ENCODE data around the gene FGD5.
"Not testable (repeated sequence)": the region's sequence is repeated elsewhere in the genome, so short reads cannot be mapped to it uniquely, and the experiment has no call there.

Gene FGD5

DNA sequence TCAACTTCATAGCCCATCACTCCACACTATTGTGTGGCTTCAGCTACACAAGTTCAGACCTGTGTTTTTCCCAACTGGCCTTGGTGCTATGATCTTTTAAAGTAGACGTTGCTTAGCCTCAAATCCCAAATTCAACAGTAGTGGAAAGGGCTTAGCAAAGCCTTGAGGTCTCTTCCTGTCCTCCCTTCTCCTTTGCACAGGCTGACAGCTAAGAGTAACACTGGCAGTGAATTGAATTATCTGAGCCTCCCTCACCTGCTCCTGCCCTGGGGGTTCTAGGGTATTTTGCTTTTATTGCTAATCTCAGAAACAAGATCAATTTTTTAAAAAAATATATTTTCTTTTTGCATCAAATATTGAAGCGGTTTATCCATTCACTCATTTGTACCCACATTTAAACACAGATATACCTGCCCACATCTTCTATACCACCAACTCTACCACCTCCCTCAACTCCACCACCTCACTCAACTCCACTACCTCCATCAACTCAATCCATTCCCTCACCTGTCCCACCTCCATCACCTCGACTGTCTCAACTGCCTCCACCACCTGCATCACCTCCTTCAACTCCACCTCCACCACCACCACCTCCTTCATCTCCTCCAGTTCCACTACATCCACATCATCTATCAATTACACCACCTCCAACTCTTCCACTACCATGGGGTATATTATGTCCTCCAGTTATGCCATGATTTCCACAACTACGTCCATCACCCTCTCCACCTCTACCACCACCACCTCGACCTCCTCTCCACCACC is 10.1 kb upstream of the FGD5 start:
- Histone ChIP-seq H3K4me3 (ENCODE audit: low read depth in 1 of 2, low read length in 2 of 2) (no peak overlapping the region), H3K27me3 (ENCODE audit: low read depth, low read length) (peaks cover 6% of the 10 kb centered on the region), H3K4me1 (ENCODE audit: control insufficient read depth in 1 of 2, insufficient read depth in 2 of 2, low read length in 2 of 2) (peaks cover 6 to 16% of the 10 kb centered on the region in 2 donors), H3K9me3 (ENCODE audit: control insufficient read depth in 1 of 2, low read length in 2 of 2) (no peaks in the 10 kb centered on the region), H3K27ac (ENCODE audit: low read length) (no peak overlapping the region), H3K36me3 (ENCODE audit: control insufficient read depth in 1 of 2, insufficient read depth in 2 of 2, low read length in 2 of 2) (no peaks in the 10 kb centered on the region)

DNA sequence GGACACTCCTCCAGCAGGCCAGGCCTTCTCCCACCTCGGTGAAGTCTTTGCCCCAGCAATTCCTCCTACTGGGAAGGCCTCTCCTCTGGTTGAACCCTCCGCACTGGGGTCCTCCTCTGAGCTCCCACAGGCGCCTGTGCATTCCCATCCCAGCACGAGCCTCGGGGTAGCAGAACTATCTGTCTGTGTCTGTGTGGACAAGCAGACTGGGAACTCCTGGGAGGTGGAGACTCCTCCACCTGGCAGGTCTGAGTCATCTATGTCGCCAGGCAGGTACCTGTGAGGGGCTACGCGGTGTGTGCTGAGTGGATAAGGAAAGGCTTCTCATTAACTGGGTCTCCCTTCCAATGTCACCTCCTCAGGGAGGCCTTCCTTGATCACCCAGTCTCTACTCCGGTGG is 9.2 kb upstream of the FGD5 start:
- not testable (repeated sequence) for H3K9me3 ChIP-seq (ENCODE audit: control insufficient read depth in 1 of 2, low read length in 2 of 2); H3K27ac ChIP-seq (ENCODE audit: low read length); H3K27me3 ChIP-seq (ENCODE audit: low read depth, low read length); H3K36me3 ChIP-seq (ENCODE audit: control insufficient read depth in 1 of 2, insufficient read depth in 2 of 2, low read length in 2 of 2)
- Histone ChIP-seq H3K4me1 (ENCODE audit: control insufficient read depth in 1 of 2, insufficient read depth in 2 of 2, low read length in 2 of 2) (peaks cover 4 to 15% of the 10 kb centered on the region in 2 donors), H3K4me3 (ENCODE audit: low read depth in 1 of 2, low read length in 2 of 2) (peak overlapping the region; percentile 52 to 53)

DNA sequence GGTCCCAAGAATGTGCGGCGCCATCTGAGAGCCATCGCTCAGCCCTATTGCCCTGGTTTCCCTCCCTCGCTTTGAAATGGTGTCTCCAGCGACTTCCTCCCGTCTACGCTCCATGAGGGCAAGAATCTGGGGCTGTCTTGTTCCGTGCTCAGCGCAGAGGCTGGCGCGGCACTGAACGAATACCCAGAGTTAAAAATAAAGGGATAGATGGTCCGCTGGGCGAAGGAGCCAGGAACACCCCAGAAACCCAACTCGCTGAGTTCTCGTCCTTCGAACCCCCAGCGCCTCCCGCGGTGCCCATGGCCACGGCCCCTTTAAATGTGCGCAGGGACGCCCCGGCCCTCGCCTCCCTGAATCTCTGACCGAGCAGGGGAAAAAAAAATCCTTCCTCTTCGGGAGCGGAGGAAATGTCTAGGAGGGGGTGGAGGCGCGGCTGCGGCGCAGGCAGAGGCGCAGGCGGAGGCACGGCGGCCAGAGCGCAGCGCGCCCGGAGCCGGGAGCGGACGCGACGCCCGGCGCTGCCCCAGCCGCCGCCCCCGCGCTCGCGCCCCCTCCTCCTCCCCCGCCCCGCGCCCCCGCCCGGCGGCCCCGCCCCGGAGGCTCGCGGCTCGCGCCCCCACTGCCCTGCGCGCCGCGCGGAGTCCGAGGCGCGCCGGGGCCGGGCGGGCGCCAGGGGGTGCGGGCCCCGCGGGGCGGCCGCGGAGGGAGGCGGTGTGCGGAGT is 8.5 kb upstream of the FGD5 start:
- Histone ChIP-seq H3K27me3 (ENCODE audit: low read depth, low read length) (peaks cover 6% of the 10 kb centered on the region), H3K4me1 (ENCODE audit: control insufficient read depth in 1 of 2, insufficient read depth in 2 of 2, low read length in 2 of 2) (peaks cover 4 to 15% of the 10 kb centered on the region in 2 donors), H3K36me3 (ENCODE audit: control insufficient read depth in 1 of 2, insufficient read depth in 2 of 2, low read length in 2 of 2) (no peaks in the 10 kb centered on the region), H3K4me3 (ENCODE audit: low read depth in 1 of 2, low read length in 2 of 2) (peak overlapping the region; percentile 53 to 63), H3K27ac (ENCODE audit: low read length) (no peak overlapping the region), H3K9me3 (ENCODE audit: control insufficient read depth in 1 of 2, low read length in 2 of 2) (no peaks in the 10 kb centered on the region)

DNA sequence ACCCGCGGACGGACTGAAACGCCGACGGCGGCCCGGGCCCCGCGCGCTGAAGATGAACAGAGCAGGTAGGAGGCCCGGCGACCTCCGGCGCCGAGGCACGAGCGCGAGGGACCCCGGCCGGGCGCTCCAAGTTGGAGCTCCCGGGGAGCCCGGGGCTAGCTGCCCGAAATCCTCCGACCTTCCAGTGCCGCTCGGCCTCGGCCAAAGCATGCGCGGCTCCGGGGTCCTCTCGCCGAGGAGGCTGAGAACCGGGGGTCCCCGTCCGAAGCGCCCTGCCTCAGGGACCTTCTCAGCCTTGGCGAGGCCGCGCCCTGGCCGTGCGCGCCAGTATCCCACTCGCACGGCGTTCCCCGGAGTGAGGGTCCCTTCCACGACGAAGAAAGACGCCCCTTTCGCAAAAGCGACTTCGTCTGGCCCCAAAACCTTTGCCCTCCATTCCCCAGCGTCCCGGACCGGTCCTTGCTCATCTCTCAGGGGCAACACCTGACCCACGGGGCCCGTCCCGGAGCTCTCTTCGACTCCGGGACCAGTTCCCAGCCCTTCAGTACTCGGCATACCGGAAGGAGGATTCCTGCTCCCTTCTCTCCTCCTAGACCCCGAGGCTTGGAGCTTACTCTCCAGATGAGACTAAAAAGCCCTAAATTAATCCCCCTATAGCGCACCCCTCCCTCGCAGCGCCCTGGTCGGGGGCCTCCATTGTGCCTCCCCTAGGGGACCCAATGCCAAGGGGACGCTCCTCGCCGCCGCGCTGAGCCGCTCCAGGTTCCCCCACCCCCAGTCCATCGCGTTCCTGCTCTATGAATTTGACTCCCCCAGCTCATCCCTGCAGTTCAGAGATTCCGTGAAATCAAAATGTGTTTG is 7.7 kb upstream of the FGD5 start:
- Histone ChIP-seq H3K4me1 (ENCODE audit: control insufficient read depth in 1 of 2, insufficient read depth in 2 of 2, low read length in 2 of 2) (peaks cover 4 to 13% of the 10 kb centered on the region in 2 donors), H3K9me3 (ENCODE audit: control insufficient read depth in 1 of 2, low read length in 2 of 2) (no peaks in the 10 kb centered on the region), H3K4me3 (ENCODE audit: low read depth in 1 of 2, low read length in 2 of 2) (peak overlapping the region; percentile 63 to 74), H3K36me3 (ENCODE audit: control insufficient read depth in 1 of 2, insufficient read depth in 2 of 2, low read length in 2 of 2) (no peaks in the 10 kb centered on the region), H3K27ac (ENCODE audit: low read length) (peak overlapping the region; percentile 77), H3K27me3 (ENCODE audit: low read depth, low read length) (peaks cover 6% of the 10 kb centered on the region)

DNA sequence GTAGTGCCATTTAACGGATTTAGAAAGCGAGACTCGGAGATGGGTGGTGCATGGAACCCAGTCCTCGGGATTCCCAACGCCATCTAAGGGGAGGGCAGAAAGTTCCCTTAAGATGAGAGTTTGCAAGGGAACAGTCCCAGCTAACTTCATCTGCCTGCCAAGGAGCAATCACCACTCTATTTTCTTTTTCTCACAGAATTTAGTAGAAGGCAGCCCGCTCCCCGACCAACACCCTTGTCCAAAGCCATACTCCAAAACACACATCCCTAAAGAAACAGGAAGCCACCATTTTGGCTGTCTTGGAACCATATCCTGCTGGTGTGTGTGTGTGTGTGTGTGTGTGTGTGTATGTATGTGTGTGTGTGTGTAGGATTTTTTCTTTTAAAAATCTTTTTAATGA is 7.1 kb upstream of the FGD5 start:
- H3K4me3 ChIP-seq (ENCODE audit: low read depth in 1 of 2, low read length in 2 of 2), result peak overlapping the region; percentile 63 to 74
- H3K27me3 ChIP-seq (ENCODE audit: low read depth, low read length), result peaks cover 6% of the 10 kb centered on the region
- no peaks in the 10 kb centered on the region for H3K36me3 ChIP-seq (ENCODE audit: control insufficient read depth in 1 of 2, insufficient read depth in 2 of 2, low read length in 2 of 2)
- H3K4me1 ChIP-seq (ENCODE audit: control insufficient read depth in 1 of 2, insufficient read depth in 2 of 2, low read length in 2 of 2), result peaks cover 4 to 12% of the 10 kb centered on the region in 2 donors
- H3K9me3 ChIP-seq (ENCODE audit: control insufficient read depth in 1 of 2, low read length in 2 of 2), result no peaks in the 10 kb centered on the region
- peak overlapping the region; percentile 77 for H3K27ac ChIP-seq (ENCODE audit: low read length)

DNA sequence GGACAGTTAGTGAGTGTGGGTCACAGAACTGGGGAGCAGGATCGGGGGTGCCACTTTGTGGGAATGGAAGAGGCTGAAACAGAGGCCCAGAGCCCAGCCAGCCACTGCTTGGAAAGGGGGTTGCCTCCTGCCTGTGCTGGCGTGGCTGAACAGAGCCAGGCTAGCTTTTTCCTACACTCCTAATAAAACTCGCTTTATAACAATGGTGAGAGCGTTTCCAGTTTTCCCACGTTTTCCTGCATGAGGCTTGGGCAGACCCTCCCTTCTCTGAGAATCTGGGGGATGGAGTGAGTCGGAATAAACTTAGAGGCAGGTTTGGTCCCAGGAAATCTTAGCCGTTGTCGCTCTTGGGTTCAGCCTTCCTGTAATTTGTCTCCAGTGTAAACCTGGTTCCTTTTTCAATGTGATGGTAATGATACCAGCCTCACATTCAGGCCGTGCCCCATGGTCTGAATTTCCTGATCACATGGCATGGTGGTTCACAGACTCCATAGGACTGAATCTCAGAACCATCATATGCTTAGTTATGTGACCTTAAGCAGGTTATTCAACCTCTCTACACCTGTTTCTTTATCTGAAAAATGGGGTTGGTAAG is 6.5 kb upstream of the FGD5 start:
- peak overlapping the region; percentile 14 for H3K27ac ChIP-seq (ENCODE audit: low read length)
- peaks cover 6% of the 10 kb centered on the region for H3K27me3 ChIP-seq (ENCODE audit: low read depth, low read length)
- no peaks in the 10 kb centered on the region for H3K36me3 ChIP-seq (ENCODE audit: control insufficient read depth in 1 of 2, insufficient read depth in 2 of 2, low read length in 2 of 2)
- H3K4me3 ChIP-seq (ENCODE audit: low read depth in 1 of 2, low read length in 2 of 2), result peak overlapping the region; percentile 63 to 74
- H3K4me1 ChIP-seq (ENCODE audit: control insufficient read depth in 1 of 2, insufficient read depth in 2 of 2, low read length in 2 of 2), result peaks cover 4 to 12% of the 10 kb centered on the region in 2 donors
- H3K9me3 ChIP-seq (ENCODE audit: control insufficient read depth in 1 of 2, low read length in 2 of 2), result no peaks in the 10 kb centered on the region

DNA sequence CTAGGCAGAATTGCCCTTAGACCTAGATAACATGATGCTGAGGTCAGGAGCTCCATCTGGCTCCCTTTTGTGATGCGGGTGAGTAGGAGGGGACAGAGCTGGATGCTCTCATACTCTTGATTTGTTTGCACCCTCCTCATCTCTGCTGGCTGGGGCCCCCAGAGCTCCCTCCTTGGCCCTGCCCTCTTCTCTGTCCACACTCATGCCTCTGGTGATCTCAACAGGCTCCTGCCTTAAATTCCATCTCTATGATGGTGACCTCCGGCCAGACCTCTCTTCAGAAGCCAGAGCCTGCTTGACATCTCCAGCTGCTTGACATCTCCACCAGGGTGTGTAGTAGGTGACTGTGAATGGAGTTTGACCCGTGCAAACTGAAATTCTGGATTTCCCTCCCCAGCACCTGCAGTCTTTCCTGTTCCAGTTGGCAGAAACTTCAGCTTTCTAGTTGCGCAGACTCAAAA is 4.3 kb upstream of the FGD5 start:
- H3K27ac ChIP-seq (ENCODE audit: low read length), result no peak overlapping the region
- no peaks in the 10 kb centered on the region for H3K9me3 ChIP-seq (ENCODE audit: control insufficient read depth in 1 of 2, low read length in 2 of 2)
- peaks cover 4 to 12% of the 10 kb centered on the region in 2 donors for H3K4me1 ChIP-seq (ENCODE audit: control insufficient read depth in 1 of 2, insufficient read depth in 2 of 2, low read length in 2 of 2)

DNA sequence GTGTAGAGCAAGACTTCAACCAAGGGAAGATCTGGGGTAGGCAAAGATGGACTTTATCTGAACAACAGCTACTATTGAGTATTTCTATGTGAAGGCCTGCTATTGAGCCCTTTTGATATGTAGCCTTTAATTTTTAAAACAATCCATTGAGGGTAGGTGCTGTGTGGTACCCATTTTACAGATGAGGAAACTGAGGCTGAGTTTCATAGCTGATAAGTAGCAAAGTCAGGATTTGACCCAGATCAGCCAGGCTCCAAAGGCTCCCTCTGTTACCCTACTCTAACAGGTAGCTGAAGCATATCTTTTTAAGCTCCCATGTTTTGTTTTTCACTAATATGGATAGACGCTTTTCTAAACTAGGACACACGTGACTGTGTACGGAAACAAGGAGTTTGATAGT is 2.4 kb upstream of the FGD5 start:
- Histone ChIP-seq H3K27ac (ENCODE audit: low read length) (no peak overlapping the region), H3K36me3 (ENCODE audit: control insufficient read depth in 1 of 2, insufficient read depth in 2 of 2, low read length in 2 of 2) (peaks cover 0 to 7% of the 10 kb centered on the region in 2 donors), H3K4me3 (ENCODE audit: low read depth in 1 of 2, low read length in 2 of 2) (no peak overlapping the region), H3K9me3 (ENCODE audit: control insufficient read depth in 1 of 2, low read length in 2 of 2) (no peaks in the 10 kb centered on the region), H3K27me3 (ENCODE audit: low read depth, low read length) (peaks cover 5% of the 10 kb centered on the region), H3K4me1 (ENCODE audit: control insufficient read depth in 1 of 2, insufficient read depth in 2 of 2, low read length in 2 of 2) (peaks cover 0 to 4% of the 10 kb centered on the region in 2 donors)

More for the DNA sequence above, 4.3 kb upstream of the FGD5 start:
- H3K36me3 ChIP-seq (ENCODE audit: control insufficient read depth in 1 of 2, insufficient read depth in 2 of 2, low read length in 2 of 2), result no peaks in the 10 kb centered on the region
- peaks cover 6% of the 10 kb centered on the region for H3K27me3 ChIP-seq (ENCODE audit: low read depth, low read length)
- no peak overlapping the region for H3K4me3 ChIP-seq (ENCODE audit: low read depth in 1 of 2, low read length in 2 of 2)

DNA sequence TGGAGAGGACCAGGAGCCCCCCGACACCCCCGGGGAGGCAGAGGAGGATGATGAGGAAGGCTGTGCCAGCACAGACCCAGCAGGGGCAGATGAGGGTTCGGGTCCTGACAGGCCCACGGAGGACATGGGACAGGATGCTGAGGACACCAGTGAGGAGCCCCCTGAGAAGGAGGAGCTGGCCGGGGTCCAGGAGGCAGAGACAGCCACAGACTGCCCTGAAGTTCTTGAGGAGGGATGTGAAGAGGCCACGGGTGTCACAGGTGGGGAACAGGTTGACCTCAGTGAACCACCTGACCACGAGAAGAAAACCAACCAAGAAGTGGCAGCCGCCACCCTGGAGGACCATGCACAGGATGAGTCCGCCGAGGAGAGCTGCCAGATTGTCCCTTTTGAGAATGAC is 909 bp downstream of the FGD5 start:
- Histone ChIP-seq H3K4me1 (ENCODE audit: control insufficient read depth in 1 of 2, insufficient read depth in 2 of 2, low read length in 2 of 2) (peaks cover 4 to 6% of the 10 kb centered on the region in 2 donors), H3K36me3 (ENCODE audit: control insufficient read depth in 1 of 2, insufficient read depth in 2 of 2, low read length in 2 of 2) (peaks cover 0 to 7% of the 10 kb centered on the region in 2 donors), H3K9me3 (ENCODE audit: control insufficient read depth in 1 of 2, low read length in 2 of 2) (no peaks in the 10 kb centered on the region), H3K4me3 (ENCODE audit: low read depth in 1 of 2, low read length in 2 of 2) (no peak overlapping the region), H3K27ac (ENCODE audit: low read length) (no peak overlapping the region), H3K27me3 (ENCODE audit: low read depth, low read length) (no peaks in the 10 kb centered on the region)

DNA sequence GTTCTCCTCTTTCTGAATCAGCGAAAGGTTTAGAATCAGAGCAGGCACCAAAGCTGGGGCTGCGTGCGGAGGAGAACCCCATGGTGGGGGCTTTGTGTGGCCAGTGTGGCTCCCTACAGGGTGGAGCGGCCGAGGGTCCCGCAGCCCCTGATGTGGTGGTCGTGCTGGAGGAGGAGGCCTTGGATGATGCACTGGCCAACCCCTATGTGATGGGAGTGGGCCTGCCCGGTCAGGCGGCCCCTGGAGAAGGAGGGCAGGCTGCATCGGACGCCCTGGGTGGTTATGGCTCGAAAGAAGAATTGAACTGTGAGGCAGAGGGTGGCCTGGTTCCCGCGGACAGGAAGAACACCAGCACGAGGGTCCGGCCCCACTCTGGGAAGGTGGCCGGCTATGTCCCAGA is 1.4 kb downstream of the FGD5 start:
- H3K27me3 ChIP-seq (ENCODE audit: low read depth, low read length), result no peaks in the 10 kb centered on the region
- peaks cover 4 to 6% of the 10 kb centered on the region in 2 donors for H3K4me1 ChIP-seq (ENCODE audit: control insufficient read depth in 1 of 2, insufficient read depth in 2 of 2, low read length in 2 of 2)
- H3K4me3 ChIP-seq (ENCODE audit: low read depth in 1 of 2, low read length in 2 of 2), result no peak overlapping the region

More for the DNA sequence above, 1.4 kb downstream of the FGD5 start:
- Histone ChIP-seq H3K36me3 (ENCODE audit: control insufficient read depth in 1 of 2, insufficient read depth in 2 of 2, low read length in 2 of 2) (peaks cover 0 to 7% of the 10 kb centered on the region in 2 donors), H3K27ac (ENCODE audit: low read length) (no peak overlapping the region), H3K9me3 (ENCODE audit: control insufficient read depth in 1 of 2, low read length in 2 of 2) (no peaks in the 10 kb centered on the region)
